Stimulated activated CD8-positive, alpha-beta memory T cell treated with anti-CD3 and anti-CD28 coated beads, Interleukin-12 subunit alpha, Interleukin-12 subunit beta, amount 100 ng/mL, for 1 hour (primary cell): ENCODE data around the gene DR1.

Source experiments
- DNase-seq: peaks from one replicate; pipeline ENCODE4 v3.0.0-alpha.2; 2020; ENCODE audit warnings: low read depth

The DR1 gene

GRCh38 chr1:93394514-93394913, 48.8 kb downstream of the DR1 start:
- DNase-seq: no peak

- no peak for DNase-seq
Observed at GRCh38 chr1:93395195-93395594, 49.5 kb downstream of the DR1 start.

- no peak for DNase-seq
Observed at GRCh38 chr1:93399781-93400180, 54.1 kb downstream of the DR1 start.

GRCh38 chr1:93408203-93408602, 62.5 kb downstream of the DR1 start:
- no peak for DNase-seq

- no peak for DNase-seq
Observed at GRCh38 chr1:93411000-93411399, 65.3 kb downstream of the DR1 start.

- no peak for DNase-seq
Observed at GRCh38 chr1:93414749-93415148, 69.0 kb downstream of the DR1 start.

- no peak for DNase-seq
Observed at GRCh38 chr1:93415296-93415695, 69.6 kb downstream of the DR1 start.

- no peak for DNase-seq
Observed at GRCh38 chr1:93416183-93416582, 70.5 kb downstream of the DR1 start.
